HG03025 (cell line): ENCODE measurements around the gene MTA3.

Source experiments
- ATAC-seq: cut with Tn5 transposase; IDR thresholded peaks from one replicate; pipeline ENCODE4 v1.9.1; 2021; ENCODE audit warnings: mild to moderate bottlenecking, moderate library complexity; ENCODE audit not compliant: unreplicated experiment, low FRiP score

The MTA3 gene

DNA sequence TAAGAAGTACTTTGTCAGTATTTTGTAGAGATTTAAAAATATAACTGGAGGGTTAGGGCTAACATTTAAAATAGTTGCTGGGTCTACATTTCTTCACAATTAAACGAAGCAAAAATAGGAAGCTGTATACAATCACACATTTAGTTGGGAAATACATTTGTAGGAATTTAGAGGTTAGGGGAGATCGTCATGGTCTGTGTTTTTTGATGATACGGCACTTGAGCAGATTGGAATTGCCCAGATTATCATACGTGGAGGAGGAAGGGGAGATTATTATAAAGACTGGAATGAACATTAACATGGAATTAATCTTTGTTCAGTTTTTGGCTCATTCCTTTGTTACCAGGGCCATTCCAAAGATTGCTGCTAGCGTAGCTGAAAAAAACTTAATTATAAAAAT lies 84.6 kb downstream of the MTA3 start:
- no peak for ATAC-seq

GRCh38 chr2:42653908-42654445 lies 85.5 kb downstream of the MTA3 start:
- no peak for ATAC-seq

DNA sequence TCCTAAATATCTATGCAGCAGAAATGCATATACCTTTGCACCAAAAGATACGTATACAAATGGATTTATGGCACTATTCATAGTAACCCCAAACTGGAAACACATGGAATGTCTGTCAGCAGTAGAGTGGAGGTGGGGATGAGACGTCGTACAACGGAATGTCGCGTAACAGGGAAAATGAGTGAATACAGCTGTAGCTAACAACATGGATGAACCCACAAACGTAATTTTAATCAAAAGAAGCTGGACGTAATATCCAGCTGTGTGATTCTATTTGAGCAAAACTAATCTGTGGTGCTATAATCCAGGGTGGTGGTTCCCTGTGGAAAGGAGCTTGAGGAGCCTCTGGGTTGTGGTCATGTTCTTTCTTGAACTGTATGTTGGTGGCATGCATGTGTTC lies 89.9 kb downstream of the MTA3 start:
- no peak for ATAC-seq

DNA sequence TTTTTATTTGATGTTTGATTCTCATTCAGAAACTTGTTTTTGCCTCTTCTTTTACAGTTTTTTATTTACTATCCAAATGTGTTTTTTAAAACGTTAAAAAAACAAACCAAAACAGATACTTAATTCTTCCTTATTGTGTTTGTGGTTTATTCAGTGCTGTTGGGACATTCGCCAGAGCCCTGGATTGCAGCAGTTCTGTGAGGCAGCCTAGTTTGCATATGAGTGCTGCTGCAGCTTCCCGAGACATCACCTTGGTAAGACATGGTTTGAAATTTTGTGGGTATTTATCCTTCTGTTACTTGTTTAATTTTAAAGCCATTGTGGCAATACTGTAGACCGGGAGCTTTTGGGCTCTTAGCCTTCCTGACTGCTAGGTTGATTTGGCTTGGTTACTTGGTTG lies 91.2 kb downstream of the MTA3 start:
- ATAC-seq: no peak

GRCh38 chr2:42663106-42663780 lies 94.8 kb downstream of the MTA3 start:
- ATAC-seq: peak; percentile 58

- no peak for ATAC-seq
These were observed 95.4 kb downstream of the MTA3 start for GRCh38 chr2:42663828-42664227.

- no peak for ATAC-seq
These were observed 105.7 kb downstream of the MTA3 start for GRCh38 chr2:42673989-42674579.

DNA sequence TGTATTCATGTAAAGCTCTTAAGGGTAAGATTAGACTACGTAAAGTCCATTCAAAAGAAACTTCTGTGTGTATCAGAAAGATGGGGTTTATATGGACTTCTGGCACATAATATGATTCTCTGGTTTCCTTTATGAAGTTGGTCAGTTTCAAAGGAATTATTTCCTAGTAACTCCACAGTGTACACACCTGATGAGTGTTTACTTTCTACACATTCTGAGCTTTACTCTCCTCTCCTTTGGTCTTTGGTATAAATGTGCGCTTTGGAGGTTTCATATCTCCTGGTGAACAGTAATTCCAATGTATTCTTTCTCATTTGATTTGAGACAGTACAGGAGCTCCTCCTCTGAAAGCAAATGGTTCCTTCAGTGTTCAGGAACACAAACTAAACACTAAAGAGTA lies 107.4 kb downstream of the MTA3 start:
- ATAC-seq: no peak

- ATAC-seq: no peak
These were observed 116.9 kb downstream of the MTA3 start for GRCh38 chr2:42685303-42685702.

- no peak for ATAC-seq
These were observed 124.7 kb downstream of the MTA3 start for GRCh38 chr2:42693013-42693615.

GRCh38 chr2:42693688-42694479 lies 125.5 kb downstream of the MTA3 start:
- no peak for ATAC-seq

- ATAC-seq: no peak
These were observed 128.6 kb downstream of the MTA3 start for GRCh38 chr2:42696987-42697386.

- ATAC-seq: no peak
These were observed 130.5 kb downstream of the MTA3 start for GRCh38 chr2:42698940-42699339.

DNA sequence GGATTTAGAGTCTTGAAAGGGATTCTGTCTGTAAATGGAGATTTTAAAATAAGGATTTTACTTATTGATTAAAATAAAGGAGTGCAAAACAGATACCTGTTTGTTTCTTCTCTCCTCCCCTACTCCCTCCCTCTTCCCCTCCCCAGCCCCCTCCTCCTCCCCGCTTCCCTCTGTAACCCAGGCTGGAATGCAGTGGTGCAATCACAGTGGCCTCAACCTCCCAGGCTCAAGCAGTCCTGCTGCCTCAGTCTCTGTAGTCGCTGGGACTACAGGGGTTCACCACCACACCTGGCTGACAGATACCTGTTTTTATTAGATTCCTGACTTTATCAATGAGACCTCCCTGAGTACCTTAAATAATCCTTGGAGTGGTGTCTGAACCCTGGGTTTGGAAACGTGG lies 138.4 kb downstream of the MTA3 start:
- no peak for ATAC-seq

- no peak for ATAC-seq
These were observed 139.7 kb downstream of the MTA3 start for GRCh38 chr2:42708179-42708578.

DNA sequence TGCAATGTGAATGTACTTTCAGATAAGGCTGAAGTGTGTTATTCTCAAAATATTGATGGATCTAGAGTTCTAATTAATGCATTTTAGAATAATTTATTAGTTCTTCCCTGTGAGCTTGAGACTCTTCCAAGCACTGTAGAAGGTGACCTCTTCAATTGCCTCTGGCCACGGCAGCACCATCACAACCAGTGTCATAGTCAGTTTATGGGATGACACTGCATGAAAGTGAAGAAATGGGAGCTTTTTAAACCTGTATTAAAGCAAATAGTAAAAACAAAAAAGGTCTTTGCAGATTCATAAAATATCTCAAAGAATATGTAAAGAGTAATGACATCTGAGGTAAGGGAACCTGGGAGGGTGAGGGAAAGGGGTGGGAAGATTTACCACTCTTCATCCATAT lies 143.5 kb downstream of the MTA3 start:
- no peak for ATAC-seq

DNA sequence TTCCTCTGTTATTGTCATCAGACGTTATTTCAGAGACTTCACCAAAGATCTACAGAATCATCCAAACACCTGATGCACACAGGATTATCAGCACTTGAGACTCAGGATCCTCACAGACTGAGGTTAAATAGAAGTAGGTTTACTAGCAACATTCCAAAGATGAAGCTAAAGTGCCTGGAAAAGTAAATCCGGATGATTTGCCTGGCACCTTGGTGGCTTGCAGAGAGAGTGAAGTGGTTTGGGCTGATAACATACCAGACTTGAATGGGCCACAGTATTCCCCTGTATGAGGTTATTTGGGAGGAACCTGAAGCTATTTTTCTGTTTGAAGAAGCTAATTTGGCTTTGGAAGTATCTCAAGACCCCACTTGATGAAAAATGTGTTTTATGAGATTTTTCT lies 144.5 kb downstream of the MTA3 start:
- ATAC-seq: no peak

GRCh38 chr2:42713920-42714319 lies 145.5 kb downstream of the MTA3 start:
- no peak for ATAC-seq

DNA sequence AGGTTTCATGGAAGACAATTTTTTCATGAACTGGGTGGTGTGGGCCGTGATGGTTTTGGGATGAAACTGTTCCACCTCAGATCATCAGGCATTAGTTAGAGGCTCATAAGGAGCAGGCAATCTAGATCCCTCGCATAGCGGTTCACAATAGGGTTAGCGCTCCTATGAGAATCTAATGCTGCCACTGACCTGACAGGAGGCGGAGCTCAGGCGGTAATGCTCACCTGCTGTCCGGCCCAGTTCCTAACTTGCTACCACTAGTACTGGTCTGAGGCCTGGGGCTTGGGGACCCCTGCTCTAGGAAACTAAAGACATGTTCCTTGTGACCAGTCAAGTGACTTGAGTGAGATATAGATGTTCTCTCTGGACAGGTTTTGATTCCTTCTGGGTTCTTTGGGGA lies 146.3 kb downstream of the MTA3 start:
- ATAC-seq: no peak

- ATAC-seq: no peak
These were observed 153.5 kb downstream of the MTA3 start for GRCh38 chr2:42721898-42722297.
